HepG2 (cell line): ENCODE results near the gene RHBDL1. TPM values are rescaled to one million over a fixed set of nuclear protein-coding genes. Genes with fewer than 3 reads are reported as not detected.

ENCODE experiments used
- CBX5 ChIP-seq: sonication (generic); formaldehyde crosslinking; IDR thresholded peaks from 2 replicates; pipeline ENCODE4 v1.4.0; 2020; ENCODE audit warnings: missing genetic modification reagents, borderline replicate concordance
- MXI1 ChIP-seq: IDR thresholded peaks from 3 replicates; pipeline ENCODE4 v1.6.1; 2012; ENCODE audit warnings: low read depth, low read length, inconsistent platforms, borderline replicate concordance
- NCOR1 ChIP-seq: fragments of 200-600 bp; sonication (generic); IDR thresholded peaks from 2 replicates; pipeline ENCODE4 v1.7.0; 2017; ENCODE audit warnings: antibody characterized with exemption, low read length, borderline replicate concordance
- NONO ChIP-seq, 2 experiments: fragments of 450-650 bp in 1 of 2; sonication (generic) in 1 of 2; formaldehyde crosslinking in 1 of 2; IDR thresholded peaks in 1 of 2; conservative IDR thresholded peaks in 1 of 2; 2 replicates each; pipeline versions ENCODE4 v1.6.1 to v1.8.0; 2017 to 2022; ENCODE audit warnings: mild to moderate bottlenecking in 1 of 2, missing genetic modification reagents in 1 of 2, moderate library complexity in 1 of 2
- RBFOX2 ChIP-seq: fragments of 200-400 bp; formaldehyde crosslinking; IDR thresholded peaks from 2 replicates; pipeline ENCODE4 v1.6.1; 2017; ENCODE audit warnings: low read depth, mild to moderate bottlenecking, low read length
- THAP9 ChIP-seq: sonication (generic); formaldehyde crosslinking; IDR thresholded peaks from 2 replicates; pipeline ENCODE4; 2020; ENCODE audit warnings: missing genetic modification reagents, mild to moderate bottlenecking, borderline replicate concordance
- YEATS2 ChIP-seq: sonication (generic); formaldehyde crosslinking; IDR thresholded peaks from 2 replicates; pipeline ENCODE4 v1.4.0; 2020; ENCODE audit warnings: missing genetic modification reagents, borderline replicate concordance
- ZMAT3 ChIP-seq: sonication (generic); formaldehyde crosslinking; conservative IDR thresholded peaks from 2 replicates; pipeline ENCODE4 v1.7.0; 2021; ENCODE audit warnings: missing genetic modification reagents
- ZNF772 ChIP-seq: sonication (generic); formaldehyde crosslinking; IDR thresholded peaks from 2 replicates; pipeline ENCODE4 v1.5.0; 2020; ENCODE audit warnings: mild to moderate bottlenecking, missing genetic modification reagents
- ZNF773 ChIP-seq: sonication (generic); formaldehyde crosslinking; IDR thresholded peaks from 2 replicates; pipeline ENCODE4 v1.4.0; 2020; ENCODE audit warnings: missing genetic modification reagents, borderline replicate concordance
- polyA plus RNA-seq, 8 experiments: library from polyadenylated mRNA; depleted of rRNA in 3 of 8; stranded (reverse) in 7 of 8; unstranded in 1 of 8; fragments of >200 nt; fragmentation: Illumina TruSeq in 4 of 8; extraction: Trizol in 4 of 8; gene quantifications; 2 replicates each; pipeline versions ENCODE4 v1.2.1 to v1.2.3, GENCODE V29; 2011 to 2016; ENCODE audit warnings: low read depth in 4 of 8, missing spikeins in 1 of 8, mixed read lengths in 1 of 8; ENCODE audit not compliant: insufficient read depth in 1 of 8
- total RNA-seq, 5 experiments: library from RNA; depleted of rRNA; stranded (reverse); fragments of >200 nt; fragmentation: Illumina TruSeq; extraction: Trizol; gene quantifications; 2 replicates each; pipeline ENCODE4 v1.2.3, GENCODE V29; 2016; ENCODE audit warnings: low read depth in 1 of 5

RHBDL1 gene
- total and polyA plus RNA-seq, 2 of the 13 experiments (the other 11 are each of a cell fraction or from before 2014, with no cell fraction given) = 1.8 to 3.8 TPM

- TF ChIP-seq THAP9 (CRISPR knock-in tag) (0 out of 2 replicates have a peak, but pooled peaks have one; percentile 20), ZMAT3 (CRISPR knock-in tag) (no peak), RBFOX2 (peak; percentile 24), NCOR1 (no peak), NONO (IDR thresholded peaks at IDR 0.05) (no peak), NONO (CRISPR knock-in tag; conservative IDR thresholded peaks at IDR 0.05) (no peak), YEATS2 (CRISPR knock-in tag) (no peak), ZNF772 (CRISPR knock-in tag) (0 out of 2 replicates have a peak, but pooled peaks have one; percentile 47), CBX5 (CRISPR knock-in tag) (no peak), ZNF773 (CRISPR knock-in tag) (no peak), MXI1 (no peak)
- TF ChIP-seq, all 625 proteins: peak for 17
Measured at GRCh38 chr16:668519-669171, 6.8 kb upstream of the RHBDL1 start (continued).
